Measurements from ENCODE around the gene NTM.

Gene NTM

DNA sequence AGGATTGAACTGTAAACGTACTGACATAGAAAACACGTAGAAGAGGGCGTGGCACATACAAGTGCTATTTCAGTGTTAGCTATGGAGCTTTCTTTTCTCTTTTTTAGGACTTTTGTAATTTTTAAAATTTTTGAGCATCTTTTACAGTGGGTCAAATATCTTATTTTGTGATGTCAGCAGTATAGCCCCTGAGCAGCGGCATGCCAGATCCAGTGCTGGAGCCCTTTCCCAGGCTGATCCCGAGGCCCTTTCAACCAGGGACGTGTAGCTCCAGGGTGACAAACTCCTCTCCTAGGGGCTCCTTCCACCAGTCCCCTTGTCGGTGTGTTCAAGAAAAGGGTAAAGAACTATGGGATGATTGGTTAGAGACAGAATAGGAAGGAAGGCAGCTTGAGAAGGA, 777.0 kb downstream of the NTM start:
- DNase-seq = no peak

DNA sequence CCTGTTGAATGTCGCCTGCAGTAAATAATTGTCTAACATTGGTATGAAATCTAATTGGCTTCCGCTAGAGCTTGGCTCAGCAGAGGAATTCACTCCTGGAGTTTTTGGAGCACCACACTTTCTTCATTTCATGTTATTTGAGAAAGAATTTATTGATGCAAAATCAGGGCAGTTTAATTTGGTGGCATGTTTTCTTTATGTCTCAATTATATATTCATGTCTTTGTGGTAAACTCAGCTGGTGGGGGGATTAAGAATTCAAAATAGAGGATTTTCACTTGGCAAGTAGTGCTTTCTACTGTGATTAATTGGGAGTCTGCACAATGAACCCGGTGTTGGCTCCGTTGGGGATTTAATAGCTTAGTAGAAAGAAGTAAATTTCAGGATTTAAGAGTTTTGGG, 784.4 kb downstream of the NTM start:
- no peak for DNase-seq

DNA sequence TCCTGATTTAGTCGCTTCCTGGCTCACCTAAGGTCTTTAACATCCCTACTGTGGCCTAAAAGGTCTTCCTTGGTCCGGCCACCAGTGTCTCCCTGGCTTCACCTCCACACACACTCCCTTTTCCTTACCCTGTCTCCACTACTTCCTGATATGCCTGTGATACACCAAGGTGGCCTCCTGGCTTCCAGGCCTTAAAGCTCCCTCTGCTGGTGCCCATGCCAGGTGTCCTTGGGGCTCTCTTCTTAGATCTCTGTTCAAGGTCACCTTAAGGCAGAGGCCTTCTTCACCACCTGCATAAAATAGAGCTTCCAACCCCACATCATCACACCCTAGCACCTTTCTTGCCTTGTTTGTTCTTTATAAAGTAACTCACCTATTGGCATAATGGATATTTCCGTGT, 787.7 kb downstream of the NTM start:
- DNase-seq = no peak

DNA sequence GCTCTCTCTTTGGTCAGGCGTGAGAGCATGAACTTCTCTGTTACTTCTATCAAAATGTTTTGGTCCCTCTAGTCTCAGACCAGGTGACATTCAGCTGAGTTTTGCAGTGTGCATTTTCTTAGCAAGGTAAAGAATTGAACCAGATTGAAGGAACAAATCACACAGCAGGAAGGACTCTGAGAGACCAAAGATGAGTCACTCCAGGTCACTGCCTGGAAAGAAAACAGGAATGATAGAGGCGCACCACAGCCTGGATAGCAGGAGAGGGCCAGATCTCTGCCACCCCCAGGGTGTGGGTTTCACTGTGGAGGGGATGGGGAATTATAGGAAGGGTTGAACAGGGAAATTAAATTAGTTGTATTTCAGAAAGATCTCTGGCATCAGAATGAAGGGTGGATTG, 788.3 kb downstream of the NTM start:
- DNase-seq = no peak

DNA sequence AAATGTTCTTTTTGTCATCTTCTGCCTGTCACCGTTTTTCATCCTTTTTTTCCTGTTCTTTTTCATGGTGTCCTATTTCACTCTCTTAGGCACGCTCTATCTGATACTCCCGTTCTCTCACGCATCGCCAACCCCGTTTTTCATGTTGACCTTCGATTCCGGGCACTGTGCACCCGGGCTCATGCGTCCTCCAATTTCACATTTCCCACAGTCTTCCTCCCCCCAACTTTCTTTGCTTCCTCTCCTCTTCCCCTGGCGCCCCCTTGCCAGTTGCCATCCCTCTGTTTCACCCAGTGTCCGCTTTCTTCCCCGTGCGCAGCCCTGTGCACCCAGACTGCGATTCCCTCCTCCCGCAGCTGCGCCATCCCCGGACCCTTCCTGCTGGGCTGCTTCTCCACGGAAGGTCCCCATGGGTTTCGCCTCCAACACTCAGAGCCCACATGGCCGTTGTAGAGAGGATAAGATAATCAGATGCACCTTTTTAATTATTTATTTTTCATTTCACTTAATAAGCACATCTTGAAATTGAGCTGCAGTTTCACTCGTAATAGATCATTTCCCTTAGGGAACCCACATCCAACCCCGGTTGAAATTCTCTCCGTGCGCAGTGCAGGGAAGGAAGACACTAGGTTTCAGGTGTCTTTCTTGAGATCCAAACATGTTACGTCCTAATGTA, 791.1 kb downstream of the NTM start:
- DNase-seq = no peak

DNA sequence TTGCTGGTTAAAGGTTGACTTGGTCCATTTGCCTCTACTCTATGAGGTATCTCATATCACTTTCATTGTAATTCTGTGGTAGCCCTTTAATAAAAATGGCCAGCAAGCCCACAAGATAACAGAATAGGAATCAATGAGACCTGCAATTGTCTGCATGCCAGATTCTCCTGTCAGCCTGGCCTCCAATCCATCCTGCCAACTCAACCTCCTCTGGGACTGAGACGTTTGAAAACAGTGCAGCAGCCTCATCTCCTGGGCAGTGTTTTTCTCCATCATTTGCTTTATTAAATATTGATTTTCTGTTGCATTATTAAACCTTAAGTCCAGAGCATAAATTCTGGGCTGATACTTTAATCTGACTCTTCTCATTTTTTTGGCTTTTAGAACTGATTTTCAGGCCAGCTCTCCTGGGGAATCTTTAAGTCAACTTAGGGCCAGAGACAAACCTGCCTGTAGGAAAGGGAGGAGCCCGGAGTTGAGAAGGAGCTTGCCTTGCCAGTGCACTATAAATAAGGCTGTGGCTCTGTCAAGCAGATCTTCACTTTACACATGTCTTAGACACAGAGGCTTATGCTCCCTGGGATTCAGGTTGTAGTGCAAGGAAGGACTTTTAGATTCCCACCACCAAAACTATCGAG, 798.0 kb downstream of the NTM start:
- no peak for DNase-seq

DNA sequence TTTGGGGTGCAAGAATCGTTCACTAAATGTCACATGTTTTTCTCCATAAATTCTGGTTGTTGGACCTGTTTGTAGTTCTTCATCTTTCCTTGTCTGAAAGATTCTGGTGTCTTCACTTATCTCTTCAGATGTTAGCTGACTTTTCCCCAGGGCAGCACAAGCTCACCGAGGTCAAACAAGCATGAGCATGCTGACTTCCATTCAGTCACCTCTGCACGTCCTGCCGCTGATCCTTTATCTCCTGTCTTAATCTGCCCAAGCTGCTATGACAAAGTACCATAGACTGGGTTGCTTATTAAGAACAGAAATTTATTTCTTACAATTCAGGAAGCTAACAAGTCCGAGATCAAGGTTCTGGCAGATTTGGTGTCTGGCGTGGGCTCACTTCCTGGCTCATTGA, 800.6 kb downstream of the NTM start:
- DNase-seq = no peak

DNA sequence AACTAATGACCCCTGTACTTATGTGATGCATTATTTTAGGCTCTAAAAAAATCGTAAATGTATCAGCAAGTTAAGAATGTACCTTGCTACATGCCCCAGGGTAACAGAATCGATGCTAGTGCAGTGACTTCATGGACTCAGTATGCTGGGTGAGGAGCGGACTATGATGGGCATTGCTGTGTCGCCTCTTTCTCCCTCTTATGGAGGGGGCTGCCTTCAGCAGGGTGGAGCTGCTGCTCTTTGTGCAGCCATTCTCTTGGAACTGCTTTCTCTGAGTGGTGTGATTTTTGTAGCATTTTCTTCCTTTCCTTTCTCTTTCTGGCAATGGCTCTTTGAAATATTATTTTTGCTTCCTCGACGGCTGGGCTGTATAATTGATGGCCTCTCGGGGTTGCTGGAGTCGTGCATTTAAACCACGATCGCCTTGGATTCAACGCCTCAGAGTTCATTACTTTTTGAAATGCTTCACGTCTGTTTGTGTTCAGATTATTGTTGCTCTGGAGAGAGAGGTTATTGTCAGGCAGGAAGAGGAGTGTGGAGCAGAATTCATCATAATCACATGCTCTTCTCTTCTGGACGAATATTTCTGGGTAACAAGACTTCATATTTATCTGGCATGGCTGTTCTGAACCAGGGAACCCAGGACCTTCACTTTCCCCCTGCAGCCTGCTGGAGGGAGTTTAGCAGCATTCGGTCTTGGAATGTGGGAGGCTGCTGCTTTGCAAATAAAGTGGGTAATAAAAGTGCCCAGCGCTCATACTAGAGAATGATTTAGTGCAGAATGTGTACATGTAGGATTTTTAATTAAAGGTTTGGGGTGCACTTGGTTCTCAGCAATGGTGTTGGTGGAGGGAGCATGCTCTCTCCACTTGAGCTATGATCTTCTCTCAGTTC, 804.2 kb downstream of the NTM start:
- DNase-seq = no peak

DNA sequence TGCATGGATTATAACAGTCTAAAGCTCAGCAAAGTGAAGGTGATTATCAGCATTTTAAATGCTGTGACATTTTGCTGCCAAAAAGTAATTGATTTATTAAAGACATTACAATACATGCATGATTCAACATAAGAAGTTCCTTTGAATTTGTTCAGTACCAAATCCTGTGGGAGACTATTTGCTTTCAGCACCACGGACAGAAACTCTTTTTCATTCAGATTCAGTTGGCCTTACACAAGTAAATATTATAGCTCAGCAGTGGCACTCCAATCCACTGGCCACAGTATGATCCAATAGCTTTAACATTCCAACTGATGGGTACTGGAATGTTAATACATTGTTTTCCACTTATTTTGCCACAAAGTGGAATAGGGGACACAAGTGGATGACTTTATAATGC, 806.7 kb downstream of the NTM start:
- DNase-seq = no peak

DNA sequence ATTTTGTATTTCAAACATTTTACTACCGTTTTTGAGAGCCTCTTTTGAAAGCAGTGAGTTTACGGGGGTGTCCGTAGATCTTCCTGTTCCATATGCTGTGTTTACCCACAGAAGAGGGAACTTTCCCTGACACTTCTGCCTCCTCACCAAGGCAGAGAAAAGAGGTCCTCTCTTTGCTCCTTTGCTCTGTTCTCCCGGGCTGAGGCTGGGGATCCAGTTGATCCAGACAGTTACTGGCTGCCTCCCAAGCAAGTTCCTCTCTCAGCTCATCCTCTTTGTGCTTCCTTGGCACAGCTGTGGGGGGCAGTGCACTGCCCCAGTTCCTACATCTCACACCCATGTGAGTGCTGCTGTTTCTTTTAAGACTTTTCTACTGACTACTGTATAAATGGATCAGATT, 813.7 kb downstream of the NTM start:
- no peak for DNase-seq

DNA sequence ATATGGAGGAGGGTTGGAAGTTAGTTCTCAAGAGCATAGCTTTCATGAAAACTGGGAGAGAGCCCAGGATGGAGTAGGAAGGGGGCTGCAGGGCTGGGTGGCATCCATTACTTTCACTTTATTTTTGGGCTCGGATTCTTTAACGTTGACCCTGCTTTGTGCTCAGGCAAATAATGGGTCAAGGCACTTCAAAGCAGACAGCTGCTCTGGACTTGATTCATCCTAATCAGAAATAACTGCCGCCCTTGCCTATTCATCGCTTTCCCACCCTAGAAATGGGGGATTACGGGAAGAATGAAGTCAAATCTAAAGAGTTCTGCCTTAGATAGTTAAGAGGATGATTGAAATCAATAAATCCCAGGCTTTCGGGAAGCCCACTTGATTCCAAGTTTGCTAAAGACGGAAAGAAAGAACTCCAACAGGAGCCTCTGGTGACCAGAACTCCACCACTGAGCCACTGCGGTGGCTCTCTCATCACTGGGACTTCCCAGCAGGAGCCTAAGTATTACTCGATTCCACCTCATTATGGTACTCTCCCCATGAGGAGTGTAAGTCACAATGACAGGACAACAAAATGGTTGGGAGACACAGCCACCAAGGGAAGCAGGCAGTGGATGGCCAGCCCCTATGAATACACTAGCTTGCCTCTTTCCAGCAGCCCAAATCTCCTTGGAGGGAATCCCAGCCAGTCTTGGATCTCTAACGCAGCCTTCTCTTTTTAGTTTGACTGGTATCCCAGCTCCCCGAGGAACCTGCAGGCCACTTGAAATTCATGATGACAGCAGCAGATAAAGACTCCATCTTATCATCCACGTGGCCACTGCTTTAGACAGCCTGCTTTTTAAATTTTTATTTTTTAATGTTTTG, 815.5 kb downstream of the NTM start:
- no peak for DNase-seq

DNA sequence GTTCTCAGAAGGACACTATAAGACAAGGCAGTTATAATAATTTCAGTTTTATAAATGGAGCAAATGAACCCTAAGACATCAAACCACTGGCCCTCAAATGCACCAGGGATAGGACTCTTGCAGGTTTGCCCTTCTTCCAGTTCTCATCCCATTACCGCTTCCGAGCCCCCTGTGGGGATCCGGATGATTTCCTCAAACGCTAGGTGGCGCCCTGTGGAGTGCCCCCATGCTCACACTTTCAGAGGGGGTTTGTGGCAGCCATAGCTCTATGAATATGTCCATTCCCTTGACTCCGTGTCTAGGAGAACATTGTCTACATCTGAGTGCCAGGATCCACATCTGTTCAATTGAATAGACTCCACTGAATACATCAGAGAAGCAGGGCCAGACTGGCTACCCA, 816.3 kb downstream of the NTM start:
- DNase-seq = no peak

DNA sequence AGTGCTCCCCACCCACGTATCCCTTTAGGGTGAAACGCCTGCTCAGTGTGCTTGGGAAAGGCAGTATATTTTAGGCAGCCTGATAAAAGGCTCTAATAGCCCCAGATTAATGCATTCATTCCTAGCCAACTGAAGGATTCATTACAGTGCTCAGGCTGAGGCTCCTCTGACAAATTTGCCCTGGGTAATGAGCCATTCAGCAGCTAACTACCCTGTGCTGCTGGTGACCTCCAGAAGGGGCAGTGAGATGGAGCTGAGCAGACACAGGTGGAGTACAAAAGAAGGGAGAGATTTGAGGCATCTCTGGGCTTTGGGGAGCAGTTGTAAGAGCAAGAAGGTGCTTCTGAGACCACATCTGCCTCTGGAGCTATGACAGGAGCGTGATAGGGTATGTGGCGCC, 817.0 kb downstream of the NTM start:
- no peak for DNase-seq

DNA sequence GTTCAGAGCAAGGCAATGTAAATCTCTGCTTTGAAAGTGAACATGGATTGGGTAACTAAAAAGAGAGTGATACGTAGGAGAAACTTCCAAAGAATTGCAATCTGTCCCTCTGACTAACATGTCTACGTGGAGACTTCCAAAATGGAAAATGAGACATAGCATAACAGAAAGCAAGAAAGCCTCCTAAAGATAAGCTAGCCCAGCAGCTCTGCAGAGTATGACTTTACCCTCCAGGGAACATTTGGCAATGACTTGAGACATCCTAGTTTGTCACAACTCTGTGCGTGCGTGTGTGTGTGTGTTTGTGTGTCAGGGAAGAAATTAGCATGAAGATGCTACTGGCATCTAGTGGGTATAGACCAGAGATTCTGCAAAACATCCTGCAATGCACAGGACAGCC, 817.4 kb downstream of the NTM start:
- DNase-seq = no peak

DNA sequence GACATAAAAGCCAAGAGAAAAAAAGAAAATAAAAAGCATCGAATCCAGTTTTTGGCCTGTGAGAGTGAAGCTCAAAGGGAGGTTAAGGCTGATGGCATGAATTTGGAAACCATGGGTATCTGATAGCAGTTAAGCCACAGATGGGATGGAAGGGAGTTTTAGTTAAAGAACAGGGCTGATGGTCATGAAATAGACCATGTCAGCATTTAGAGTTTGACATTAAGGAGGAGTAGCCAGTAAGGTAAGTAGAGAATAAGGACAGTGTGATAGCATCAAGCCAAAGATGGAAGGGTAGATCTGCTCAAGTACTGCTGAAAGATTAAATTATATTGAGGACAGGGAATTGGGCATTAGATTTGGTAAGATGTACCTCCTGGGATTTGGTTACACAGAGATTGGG, 826.5 kb downstream of the NTM start:
- DNase-seq = no peak

DNA sequence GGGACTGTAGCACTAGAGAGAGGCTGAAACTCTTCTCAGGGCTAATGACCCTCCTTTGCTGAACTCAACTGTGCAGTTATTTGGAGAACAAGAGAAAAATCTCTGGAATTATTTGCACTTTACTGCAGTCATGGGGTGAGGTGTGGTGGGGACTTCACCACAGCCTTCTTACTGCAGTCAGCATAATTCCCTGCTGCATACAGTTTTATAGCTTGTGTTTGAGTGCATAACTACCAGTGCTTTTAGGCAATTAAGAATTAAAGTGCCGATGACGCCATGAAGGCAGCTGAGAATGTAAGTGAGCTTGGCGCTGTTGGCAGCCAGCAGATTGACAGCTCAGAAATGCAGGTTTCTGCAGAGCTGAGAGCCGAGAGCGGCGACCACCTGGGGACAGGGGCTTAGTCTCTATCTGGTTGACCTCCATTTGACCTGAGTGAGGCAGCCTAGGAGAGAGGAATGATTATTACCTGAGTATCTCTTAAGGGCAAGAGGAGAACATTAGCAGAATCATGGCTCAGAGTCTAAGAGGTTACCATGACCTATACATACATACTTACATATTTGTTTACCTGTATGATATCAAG, 830.0 kb downstream of the NTM start:
- no peak for DNase-seq

DNA sequence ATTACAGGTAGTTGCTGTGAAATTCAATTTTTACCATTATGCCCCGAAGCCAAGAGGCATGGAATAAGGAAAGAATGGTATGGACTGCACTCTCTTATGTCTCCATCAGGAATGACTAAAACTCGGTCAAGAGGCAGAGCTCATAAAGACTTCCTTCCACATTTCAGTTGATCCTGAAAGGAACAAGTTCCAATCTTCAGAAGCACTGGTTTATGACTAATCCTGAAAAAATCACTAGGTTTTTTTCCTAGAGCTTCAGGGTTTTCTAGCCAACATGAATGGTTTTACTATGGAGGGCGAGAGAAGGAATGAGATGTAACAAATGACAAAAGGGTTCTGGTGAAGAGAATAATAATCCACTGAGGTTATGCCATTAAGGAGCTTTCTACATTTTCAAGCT, 832.2 kb downstream of the NTM start:
- DNase-seq = no peak

DNA sequence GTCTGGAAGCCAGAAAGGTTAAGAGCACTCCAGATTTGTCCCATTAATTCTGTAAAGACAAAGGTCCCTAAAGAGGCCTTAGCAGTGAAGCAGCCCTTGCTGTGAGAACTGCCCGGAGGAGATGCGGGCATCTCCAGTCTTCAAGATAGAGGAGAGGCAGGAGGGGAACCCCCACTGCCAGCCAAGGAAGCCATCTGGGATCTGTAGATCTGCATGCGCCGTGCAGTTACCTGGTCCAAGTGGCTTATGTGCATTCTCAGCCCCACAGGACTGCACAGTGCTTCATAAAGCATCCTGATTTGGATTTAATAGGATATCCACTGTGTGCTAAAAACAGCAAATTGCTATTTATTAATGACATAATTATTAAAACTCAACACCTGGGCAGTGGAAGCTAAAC, 834.6 kb downstream of the NTM start:
- no peak for DNase-seq

DNA sequence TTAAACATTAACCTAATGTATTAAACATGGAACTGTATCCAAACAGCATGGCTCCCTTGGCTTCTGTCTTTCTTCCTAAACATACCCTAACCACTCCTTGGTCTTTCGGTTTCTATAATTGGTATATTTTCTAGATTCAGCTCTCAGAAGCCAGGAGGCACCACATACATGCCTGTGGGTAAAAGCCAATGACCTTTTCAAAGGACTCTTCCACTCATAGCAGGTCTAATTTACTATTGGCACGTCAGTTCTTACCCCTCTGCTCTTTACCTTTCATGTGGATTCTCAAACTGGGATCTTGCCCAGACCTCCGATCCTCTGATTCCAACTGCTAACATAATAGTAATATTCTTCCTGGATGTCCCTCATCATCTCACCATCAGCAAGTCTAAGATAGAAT, 835.1 kb downstream of the NTM start:
- DNase-seq = no peak

DNA sequence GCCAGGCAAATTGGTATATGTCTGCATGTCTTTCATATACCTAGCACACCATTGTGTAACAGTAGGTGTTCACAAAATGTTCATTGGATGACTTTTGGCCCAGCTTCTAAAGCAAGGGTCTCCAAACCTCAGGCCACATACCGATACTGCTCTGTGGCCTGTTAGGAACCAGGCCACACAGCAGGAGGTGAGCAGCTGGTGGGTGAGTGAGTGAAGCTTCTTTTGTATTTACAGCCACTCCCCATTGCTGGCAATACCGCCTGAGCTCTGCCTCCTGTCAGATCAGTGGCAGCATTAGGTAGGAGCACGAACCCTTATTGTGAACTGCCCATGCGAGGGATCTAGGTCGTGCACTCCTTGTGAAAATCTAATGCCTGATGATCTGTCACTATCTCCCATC, 836.6 kb downstream of the NTM start:
- no peak for DNase-seq

DNA sequence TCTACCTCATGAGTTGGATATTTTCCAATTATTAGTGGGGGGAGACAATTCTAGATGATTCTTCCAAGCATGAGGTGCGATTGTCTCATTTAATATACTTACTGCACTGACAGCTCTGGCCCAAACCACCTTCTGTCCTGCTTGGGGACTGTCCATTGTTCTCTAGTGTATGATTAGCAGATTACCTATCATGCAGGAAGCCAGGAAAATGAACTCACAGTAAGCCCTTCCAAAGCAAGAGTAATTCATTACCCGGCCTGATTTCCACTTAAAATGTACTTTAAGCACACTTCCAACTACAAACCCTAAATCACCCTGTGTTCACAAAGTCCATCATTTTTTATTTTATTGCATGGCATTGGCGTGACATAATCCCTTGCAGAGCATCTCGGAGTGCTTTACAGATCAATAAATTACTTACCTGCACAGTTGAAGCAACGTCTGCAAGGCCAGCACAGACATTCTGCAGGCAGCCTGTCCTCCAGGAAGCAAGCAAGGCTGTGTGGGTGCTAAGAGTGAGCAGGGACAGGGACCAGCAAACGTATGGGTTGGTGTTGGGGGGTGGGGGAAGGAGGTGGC, 838.2 kb downstream of the NTM start:
- DNase-seq = no peak

DNA sequence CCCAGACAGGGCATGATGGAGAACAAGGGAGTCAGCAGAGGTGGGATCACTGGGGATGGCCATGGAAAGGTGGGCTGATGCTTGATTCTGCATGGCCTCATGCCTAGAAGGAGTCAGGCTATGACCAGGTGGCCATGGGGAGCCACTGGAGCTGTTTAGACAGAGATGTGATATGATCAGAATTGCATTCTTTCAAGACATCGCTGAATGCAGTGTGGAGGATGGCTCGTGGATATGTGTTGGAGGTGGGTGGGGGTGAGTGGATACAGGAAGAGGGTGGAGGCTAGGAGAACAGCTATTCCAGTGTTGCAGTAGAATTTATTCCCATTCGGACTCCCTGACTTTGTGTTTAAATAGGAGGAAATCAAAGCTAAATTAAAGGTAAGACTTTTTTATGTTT, 841.1 kb downstream of the NTM start:
- no peak for DNase-seq
